Stimulated activated effector memory CD8-positive, alpha-beta T cell treated with anti-CD3 and anti-CD28 coated beads, Interleukin-12 subunit alpha, Interleukin-12 subunit beta, amount 100 ng/mL, for 72 hours (primary cell): Measurements from ENCODE around the gene LRSAM1.
"Not testable (repeated sequence)": the region's sequence is repeated elsewhere in the genome, so short reads cannot be mapped to it uniquely, and the experiment has no call there.

Experiments used
- ATAC-seq: fragments of 150-1000 bp; cut with Tn5 transposase; 2 replicates; pipeline ENCODE4 v1.10.0; 2021
- DNase-seq, 2 donors: peaks; one replicate each; pipeline ENCODE4 v3.0.0; 2021 to 2022; ENCODE audit warnings: low spot score in 2 of 2
- H3K27ac Mint-ChIP-seq: one replicate; pipeline ENCODE4 v1.8.0; 2022; ENCODE audit warnings: mild to moderate bottlenecking, mixed read lengths
- H3K36me3 Mint-ChIP-seq: one replicate; pipeline ENCODE4 v1.8.0; 2022; ENCODE audit warnings: mild to moderate bottlenecking, mixed read lengths
- H3K4me1 Mint-ChIP-seq: one replicate; pipeline ENCODE4 v1.8.0; 2022; ENCODE audit warnings: mixed read lengths
- H3K4me3 Mint-ChIP-seq: one replicate; pipeline ENCODE4 v1.8.0; 2022; ENCODE audit warnings: mild to moderate bottlenecking, mixed read lengths
- H3K9me3 Mint-ChIP-seq: one replicate; pipeline ENCODE4 v1.8.0; 2022; ENCODE audit warnings: mixed read lengths

The LRSAM1 gene

DNA sequence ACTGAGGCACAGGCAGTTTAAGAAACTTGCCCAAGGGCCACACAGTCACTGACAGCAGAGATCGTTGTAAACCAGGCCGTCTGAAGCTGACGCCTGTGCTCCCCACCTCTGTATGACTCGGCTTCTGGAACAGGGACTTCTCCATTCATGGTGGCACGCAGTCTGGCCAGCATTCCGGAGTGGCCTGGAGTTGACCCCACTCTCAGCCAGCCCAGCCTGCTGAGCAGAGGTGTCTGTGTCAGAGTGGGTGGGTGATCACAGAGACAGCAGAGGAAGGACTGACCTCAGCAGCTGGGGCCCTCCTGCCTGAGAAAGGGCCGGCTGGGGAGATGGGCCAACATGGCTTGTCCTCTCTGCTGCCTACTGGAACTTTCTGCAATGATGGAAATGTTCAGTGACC, 12.6 kb downstream of the LRSAM1 start:
- ATAC-seq (no peak), DNase-seq (no peak)
- H3K9me3 Mint-ChIP-seq, result no peaks in the 10 kb centered on the region

DNA sequence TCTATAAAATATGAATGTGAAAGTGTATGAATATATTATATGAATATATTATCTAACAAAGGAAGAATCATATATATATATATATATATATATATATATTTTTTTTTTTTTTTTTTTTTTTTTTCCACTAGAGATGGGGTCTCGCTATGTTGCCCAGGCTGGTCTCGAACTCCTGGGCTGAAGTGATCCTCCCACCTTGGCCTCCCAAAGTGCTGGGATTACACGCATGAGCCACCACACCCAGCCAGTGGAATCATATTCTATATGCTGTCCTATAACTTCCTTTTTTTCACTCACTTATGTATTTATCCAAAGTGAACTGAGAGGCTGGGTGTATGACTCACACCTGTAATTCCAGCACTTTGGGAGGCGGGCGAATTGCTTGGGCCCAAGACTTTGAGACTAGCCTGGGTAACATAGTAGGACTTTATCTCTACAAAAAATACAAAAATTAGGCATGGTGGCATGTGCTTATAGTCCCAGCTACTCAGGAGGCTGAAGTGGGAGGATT, 15.2 kb downstream of the LRSAM1 start:
- not testable (repeated sequence) for H3K9me3 Mint-ChIP-seq, H3K27ac Mint-ChIP-seq, H3K4me1 Mint-ChIP-seq, H3K4me3 Mint-ChIP-seq, ATAC-seq, DNase-seq
- H3K36me3 Mint-ChIP-seq, result peaks cover 64% of the 10 kb centered on the region

More for the DNA sequence above, 12.6 kb downstream of the LRSAM1 start:
- Mint-ChIP-seq H3K4me1 (no peaks in the 10 kb centered on the region), H3K4me3 (no peak overlapping the region), H3K36me3 (peaks cover 79% of the 10 kb centered on the region), H3K27ac (no peak overlapping the region)

DNA sequence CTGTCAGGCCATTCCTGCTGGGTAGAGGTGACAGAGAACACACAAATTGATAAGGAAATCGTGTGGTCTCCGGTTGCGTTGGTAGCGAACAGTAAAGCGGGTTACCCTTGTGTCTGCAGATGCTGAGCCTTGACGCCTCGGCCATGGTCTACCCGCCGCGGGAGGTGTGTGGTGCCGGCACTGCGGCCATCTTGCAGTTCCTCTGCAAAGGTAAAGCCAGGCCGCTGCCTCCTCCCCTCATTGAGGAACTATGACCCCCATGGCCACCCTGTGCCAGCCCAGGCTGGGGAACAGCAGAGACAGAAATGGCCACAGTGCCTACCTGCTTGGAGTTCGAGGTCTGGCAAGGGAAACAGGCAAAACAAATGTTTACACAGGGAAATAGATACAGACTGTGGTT, 16.3 kb downstream of the LRSAM1 start:
- Mint-ChIP-seq H3K27ac (peak overlapping the region; percentile 38), H3K4me1 (no peaks in the 10 kb centered on the region), H3K36me3 (peaks cover 54% of the 10 kb centered on the region), H3K4me3 (no peak overlapping the region), H3K9me3 (no peaks in the 10 kb centered on the region)
- ATAC-seq (no peak), DNase-seq (no peak)

GRCh38 chr9:127470662-127471061, 19.4 kb downstream of the LRSAM1 start:
- no peaks in the 10 kb centered on the region for H3K9me3 Mint-ChIP-seq
- no peak overlapping the region for H3K27ac Mint-ChIP-seq
- ATAC-seq (no peak), DNase-seq (no peak)
- H3K4me3 Mint-ChIP-seq, result no peak overlapping the region
- H3K36me3 Mint-ChIP-seq, result peaks cover 47% of the 10 kb centered on the region
- no peaks in the 10 kb centered on the region for H3K4me1 Mint-ChIP-seq

DNA sequence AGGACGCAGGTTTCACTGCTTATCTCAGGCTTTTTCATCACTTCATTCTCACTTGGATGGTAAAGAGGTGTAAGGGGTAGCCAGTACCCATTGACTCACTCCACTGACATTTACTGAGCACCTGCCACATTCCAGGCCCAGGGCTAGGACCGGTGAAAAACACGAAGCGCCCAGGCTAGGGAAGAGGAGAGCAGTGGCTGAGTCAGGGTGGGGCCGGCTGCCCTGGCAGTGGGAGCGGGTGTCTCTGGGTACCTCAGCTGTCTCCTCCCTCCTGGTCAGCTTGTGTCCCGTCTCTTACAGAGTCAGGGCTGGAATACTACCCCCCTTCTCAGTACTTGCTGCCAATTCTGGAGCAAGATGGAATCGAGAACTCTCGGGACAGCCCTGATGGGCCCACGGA, 22.2 kb downstream of the LRSAM1 start:
- Mint-ChIP-seq H3K27ac (no peak overlapping the region), H3K9me3 (no peaks in the 10 kb centered on the region), H3K4me3 (no peak overlapping the region), H3K36me3 (peaks cover 38% of the 10 kb centered on the region), H3K4me1 (no peaks in the 10 kb centered on the region)
- ATAC-seq (no peak), DNase-seq (no peak)

GRCh38 chr9:127473932-127474331, 22.6 kb downstream of the LRSAM1 start:
- H3K4me3 Mint-ChIP-seq, result no peak overlapping the region
- DNase-seq, result no peak
- no peaks in the 10 kb centered on the region for H3K4me1 Mint-ChIP-seq
- H3K9me3 Mint-ChIP-seq, result no peaks in the 10 kb centered on the region
- H3K36me3 Mint-ChIP-seq, result peaks cover 41% of the 10 kb centered on the region
- no peak for ATAC-seq
- peak overlapping the region; percentile 48 for H3K27ac Mint-ChIP-seq

- DNase-seq (no peak), ATAC-seq (no peak)
- Mint-ChIP-seq H3K4me1 (no peaks in the 10 kb centered on the region), H3K9me3 (no peaks in the 10 kb centered on the region), H3K27ac (peak overlapping the region; percentile 48), H3K36me3 (peaks cover 40% of the 10 kb centered on the region), H3K4me3 (no peak overlapping the region)
These were observed 23.3 kb downstream of the LRSAM1 start for GRCh38 chr9:127474592-127474991.

- no peak for ATAC-seq
- H3K4me1 Mint-ChIP-seq, result no peaks in the 10 kb centered on the region
- H3K27ac Mint-ChIP-seq, result no peak overlapping the region
- H3K36me3 Mint-ChIP-seq, result peaks cover 62% of the 10 kb centered on the region
- no peaks in the 10 kb centered on the region for H3K9me3 Mint-ChIP-seq
- DNase-seq, result no peak
- no peak overlapping the region for H3K4me3 Mint-ChIP-seq
These were observed 28.3 kb downstream of the LRSAM1 start for GRCh38 chr9:127479507-127480081.

DNA sequence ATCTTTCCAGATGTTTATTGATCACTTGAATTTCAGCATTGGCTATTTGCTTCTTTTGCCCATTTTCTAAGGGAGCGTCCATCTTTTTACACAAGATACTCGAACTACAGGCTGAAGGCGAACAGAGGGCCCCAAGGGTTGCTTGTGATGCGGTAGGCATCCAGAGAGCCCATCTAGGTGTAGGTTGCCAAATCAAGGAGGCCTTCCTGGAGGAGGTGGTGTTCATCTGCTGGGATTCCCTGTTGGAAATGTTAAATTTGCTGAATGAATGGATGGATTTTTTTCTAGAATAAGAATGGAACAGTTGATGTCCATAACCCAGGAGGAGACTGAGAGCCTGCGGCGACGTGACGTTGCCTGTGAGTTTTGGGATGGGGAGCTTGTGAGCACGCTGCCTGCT, 31.4 kb downstream of the LRSAM1 start:
- no peak overlapping the region for H3K27ac Mint-ChIP-seq
- no peaks in the 10 kb centered on the region for H3K9me3 Mint-ChIP-seq

GRCh38 chr9:127485995-127486394, 34.7 kb downstream of the LRSAM1 start:
- ATAC-seq (no peak), DNase-seq (no peak)
- Mint-ChIP-seq H3K27ac (no peak overlapping the region), H3K4me3 (no peak overlapping the region), H3K4me1 (no peaks in the 10 kb centered on the region), H3K9me3 (no peaks in the 10 kb centered on the region), H3K36me3 (peaks cover 72% of the 10 kb centered on the region)

More for the DNA sequence above, 31.4 kb downstream of the LRSAM1 start:
- Mint-ChIP-seq H3K4me3 (no peak overlapping the region), H3K4me1 (no peaks in the 10 kb centered on the region), H3K36me3 (peaks cover 85% of the 10 kb centered on the region)
- DNase-seq, result no peak
- ATAC-seq, result no peak

DNA sequence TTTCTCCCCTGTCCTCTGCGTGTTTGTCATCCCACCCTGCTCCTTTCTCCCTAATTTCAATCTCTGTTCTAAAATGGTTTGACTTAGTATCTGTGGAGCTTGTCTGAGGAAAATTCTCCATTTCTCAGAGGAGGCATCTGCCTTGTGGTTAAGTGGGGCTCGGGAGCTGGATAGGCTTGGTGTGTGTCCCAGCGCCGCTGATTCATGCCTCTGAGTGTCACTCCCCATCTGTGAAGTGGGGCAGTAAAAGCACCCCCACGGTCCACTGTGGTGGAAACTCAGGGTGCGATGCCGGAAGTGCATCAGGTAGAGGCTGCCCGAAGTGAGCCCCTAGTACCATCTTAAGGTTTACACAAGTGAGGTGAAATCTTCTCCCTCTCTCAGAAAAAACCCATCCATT, 37.6 kb downstream of the LRSAM1 start:
- ATAC-seq, result no peak
- Mint-ChIP-seq H3K27ac (peak overlapping the region; percentile 29), H3K36me3 (peaks cover 62% of the 10 kb centered on the region), H3K4me3 (no peak overlapping the region), H3K9me3 (no peaks in the 10 kb centered on the region), H3K4me1 (no peaks in the 10 kb centered on the region)
- no peak for DNase-seq

GRCh38 chr9:127489471-127490115, 38.3 kb downstream of the LRSAM1 start:
- Mint-ChIP-seq H3K36me3 (peaks cover 58% of the 10 kb centered on the region), H3K27ac (no peak overlapping the region), H3K4me1 (no peaks in the 10 kb centered on the region), H3K4me3 (no peak overlapping the region), H3K9me3 (no peaks in the 10 kb centered on the region)
- ATAC-seq (no peak), DNase-seq (no peak)

DNA sequence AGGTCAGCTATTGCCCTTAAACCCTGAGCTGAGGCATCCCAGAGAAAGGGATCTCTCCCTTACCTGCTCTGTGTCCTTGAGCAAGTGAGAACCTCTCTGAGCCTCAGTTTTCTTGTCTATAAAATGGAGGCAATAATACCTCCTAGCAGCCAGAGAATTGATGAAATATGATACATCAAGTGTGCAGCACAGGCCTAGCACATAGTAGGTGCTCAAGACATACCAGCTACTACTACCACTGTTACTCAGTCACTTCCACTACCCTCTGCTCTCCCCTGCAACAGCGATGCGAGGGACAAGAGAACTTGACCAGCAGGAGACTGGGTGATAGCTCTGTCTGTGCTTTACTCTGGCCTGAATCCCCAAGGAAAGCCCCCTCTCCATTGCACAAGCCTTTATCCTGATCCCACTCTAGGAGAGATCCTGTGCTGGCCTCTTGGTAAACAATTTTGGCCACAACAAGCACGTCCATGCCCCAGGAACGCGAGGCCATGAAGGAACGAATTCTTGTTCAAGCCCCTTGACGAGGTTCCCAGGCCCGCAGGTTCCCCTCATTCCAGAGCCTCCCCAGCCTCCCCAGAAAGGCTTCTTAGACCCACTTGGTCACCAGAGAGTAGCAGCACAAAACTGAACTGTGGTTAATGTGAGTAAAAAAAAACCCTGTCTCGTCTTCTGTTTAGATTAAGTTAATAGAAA, 39.4 kb downstream of the LRSAM1 start:
- Mint-ChIP-seq H3K36me3 (peaks cover 47% of the 10 kb centered on the region), H3K4me1 (no peaks in the 10 kb centered on the region), H3K9me3 (no peaks in the 10 kb centered on the region), H3K27ac (no peak overlapping the region), H3K4me3 (no peak overlapping the region)
- ATAC-seq (no peak), DNase-seq (no peak)

DNA sequence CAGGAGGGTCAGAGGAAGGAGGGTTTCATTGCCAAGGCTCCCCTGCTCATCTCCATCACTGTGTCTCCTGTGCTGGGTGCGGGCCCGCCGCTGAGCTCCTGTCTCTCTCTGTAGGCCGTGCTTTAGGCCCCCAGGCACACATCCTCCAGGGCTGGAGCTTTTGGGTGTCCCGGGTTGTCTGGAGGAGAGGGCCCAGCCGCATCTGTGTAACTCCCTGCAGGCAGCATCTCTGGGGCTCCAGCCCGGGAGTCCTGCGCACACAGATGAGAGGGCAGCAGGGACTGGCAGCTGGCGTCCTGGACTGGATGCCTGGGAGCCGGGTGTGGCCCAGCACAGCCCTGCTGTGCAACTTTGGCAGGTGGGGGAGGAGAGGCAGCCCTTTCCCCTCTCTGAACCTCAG, 40.2 kb downstream of the LRSAM1 start:
- DNase-seq (no peak), ATAC-seq (peak; percentile 11)
- H3K4me3 Mint-ChIP-seq, result no peak overlapping the region
- H3K9me3 Mint-ChIP-seq, result no peaks in the 10 kb centered on the region
- no peaks in the 10 kb centered on the region for H3K4me1 Mint-ChIP-seq
- no peak overlapping the region for H3K27ac Mint-ChIP-seq
- peaks cover 49% of the 10 kb centered on the region for H3K36me3 Mint-ChIP-seq

- ATAC-seq (no peak), DNase-seq (no peak)
- H3K36me3 Mint-ChIP-seq, result peaks cover 50% of the 10 kb centered on the region
- no peaks in the 10 kb centered on the region for H3K4me1 Mint-ChIP-seq
- H3K9me3 Mint-ChIP-seq, result no peaks in the 10 kb centered on the region
- H3K27ac Mint-ChIP-seq, result no peak overlapping the region
- no peak overlapping the region for H3K4me3 Mint-ChIP-seq
These were observed 41.3 kb downstream of the LRSAM1 start for GRCh38 chr9:127492616-127493015.
